ENCODE data around the gene KLHL22. TPM values are rescaled to one million over a fixed set of nuclear protein-coding genes. Genes with fewer than 3 reads are reported as not detected.
A peak's percentile ranks its signal among the peaks of the same experiment; 100 is the strongest.

Gene KLHL22
- total RNA-seq, 2 donors from 2014 or later: 24.0 to 41.1 TPM

DNA sequence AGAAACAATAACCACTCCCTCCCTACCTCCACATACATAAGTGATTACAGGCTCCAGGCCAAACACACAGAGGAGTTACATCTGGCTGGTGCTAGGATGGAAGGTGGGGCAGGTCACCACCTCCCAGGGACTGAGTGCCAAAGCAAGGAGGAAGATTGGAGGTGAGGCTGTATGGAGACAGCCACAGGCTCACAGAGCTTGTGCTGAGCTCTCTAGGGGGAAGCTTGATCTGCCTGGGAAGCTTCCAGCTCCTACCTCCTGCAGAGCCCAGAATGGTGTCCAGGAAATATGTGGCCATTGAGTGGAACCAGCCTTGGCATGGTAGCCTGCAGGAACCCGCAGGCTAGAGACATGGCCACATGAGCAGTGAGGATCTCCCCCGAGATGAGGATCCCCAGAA, 8.2 kb upstream of the KLHL22 start:
- no peak for DNase-seq (ENCODE audit: low spot score)
- ATAC-seq (ENCODE audit: insufficient number of reproducible peaks, low FRiP score, low read depth): no peak
- H3K27me3 ChIP-seq (replicated peaks; ENCODE audit: insufficient read depth): no peaks in the 10 kb centered on the region
- no peaks in the 10 kb centered on the region for H3K9me3 ChIP-seq
- H3K4me1 ChIP-seq (ENCODE audit: control insufficient read depth in 1 of 2, low read depth in 2 of 2): peaks cover 1 to 15% of the 10 kb centered on the region in 2 donors
- no peaks in the 10 kb centered on the region for H3K36me3 ChIP-seq
- TF ChIP-seq, protein P1, sequence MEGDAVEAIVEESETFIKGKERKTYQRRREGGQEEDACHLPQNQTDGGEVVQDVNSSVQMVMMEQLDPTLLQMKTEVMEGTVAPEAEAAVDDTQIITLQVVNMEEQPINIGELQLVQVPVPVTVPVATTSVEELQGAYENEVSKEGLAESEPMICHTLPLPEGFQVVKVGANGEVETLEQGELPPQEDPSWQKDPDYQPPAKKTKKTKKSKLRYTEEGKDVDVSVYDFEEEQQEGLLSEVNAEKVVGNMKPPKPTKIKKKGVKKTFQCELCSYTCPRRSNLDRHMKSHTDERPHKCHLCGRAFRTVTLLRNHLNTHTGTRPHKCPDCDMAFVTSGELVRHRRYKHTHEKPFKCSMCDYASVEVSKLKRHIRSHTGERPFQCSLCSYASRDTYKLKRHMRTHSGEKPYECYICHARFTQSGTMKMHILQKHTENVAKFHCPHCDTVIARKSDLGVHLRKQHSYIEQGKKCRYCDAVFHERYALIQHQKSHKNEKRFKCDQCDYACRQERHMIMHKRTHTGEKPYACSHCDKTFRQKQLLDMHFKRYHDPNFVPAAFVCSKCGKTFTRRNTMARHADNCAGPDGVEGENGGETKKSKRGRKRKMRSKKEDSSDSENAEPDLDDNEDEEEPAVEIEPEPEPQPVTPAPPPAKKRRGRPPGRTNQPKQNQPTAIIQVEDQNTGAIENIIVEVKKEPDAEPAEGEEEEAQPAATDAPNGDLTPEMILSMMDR (IDR thresholded peaks at IDR 0.05): no peak
- no peak overlapping the region for H3K27ac ChIP-seq
- no peak overlapping the region for H3K4me3 ChIP-seq

DNA sequence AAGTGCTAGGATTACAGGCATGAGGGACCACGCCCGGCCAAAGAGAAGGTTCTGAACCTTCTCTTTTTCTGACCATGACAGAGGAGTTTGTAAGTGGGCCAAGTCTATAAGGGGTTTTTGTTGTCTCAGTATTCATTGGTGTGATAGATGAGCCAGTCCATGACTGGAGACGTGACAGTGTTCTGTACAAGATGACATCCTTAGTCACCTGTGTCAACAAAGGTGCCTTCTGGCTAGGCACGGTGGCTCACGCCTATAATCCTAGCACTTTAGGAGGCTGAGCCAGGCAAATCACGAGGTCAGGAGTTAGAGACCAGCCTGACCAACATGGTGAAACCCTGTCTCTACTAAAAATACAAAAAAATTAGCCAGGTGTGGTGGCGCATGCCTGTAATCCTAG, 4.2 kb upstream of the KLHL22 start:
- H3K4me3 ChIP-seq: no peak overlapping the region
- H3K9me3 ChIP-seq: no peaks in the 10 kb centered on the region
- ATAC-seq (ENCODE audit: insufficient number of reproducible peaks, low FRiP score, low read depth) (no peak), DNase-seq (ENCODE audit: low spot score) (no peak)
- no peak overlapping the region for H3K27ac ChIP-seq
- no peaks in the 10 kb centered on the region for H3K36me3 ChIP-seq
- H3K27me3 ChIP-seq (replicated peaks; ENCODE audit: insufficient read depth): no peaks in the 10 kb centered on the region
- peaks cover 5 to 13% of the 10 kb centered on the region in 2 donors for H3K4me1 ChIP-seq (ENCODE audit: control insufficient read depth in 1 of 2, low read depth in 2 of 2)
- TF ChIP-seq, protein P1 (IDR thresholded peaks at IDR 0.05): no peak

DNA sequence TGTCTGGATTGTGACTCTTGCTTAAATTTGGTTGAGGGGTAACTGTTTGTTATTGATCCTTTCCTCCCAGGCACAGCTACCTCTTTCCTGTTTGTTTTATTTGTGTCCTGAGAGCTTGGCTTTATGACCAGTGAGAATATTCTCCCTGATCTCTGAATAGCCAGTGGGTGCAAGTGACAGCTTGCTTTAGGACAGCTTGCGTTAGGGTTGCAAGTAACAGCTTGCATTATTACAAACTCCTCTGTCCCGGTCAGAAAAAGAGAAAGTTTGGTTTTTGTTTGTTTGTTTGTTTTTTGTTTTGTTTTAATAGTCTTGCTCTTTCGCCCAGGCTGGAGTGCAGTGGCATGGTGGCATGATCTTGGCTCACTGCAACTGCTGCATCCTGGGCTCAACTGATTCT, 3.3 kb upstream of the KLHL22 start:
- DNase-seq (ENCODE audit: low spot score) (no peak), ATAC-seq (ENCODE audit: insufficient number of reproducible peaks, low FRiP score, low read depth) (no peak)
- Histone ChIP-seq H3K9me3 (no peaks in the 10 kb centered on the region), H3K4me3 (no peak overlapping the region), H3K36me3 (no peaks in the 10 kb centered on the region), H3K4me1 (ENCODE audit: control insufficient read depth in 1 of 2, low read depth in 2 of 2) (peaks cover 11 to 21% of the 10 kb centered on the region in 2 donors), H3K27ac (no peak overlapping the region), H3K27me3 (replicated peaks; ENCODE audit: insufficient read depth) (no peaks in the 10 kb centered on the region)
- TF ChIP-seq, protein P1 (IDR thresholded peaks at IDR 0.05): no peak

DNA sequence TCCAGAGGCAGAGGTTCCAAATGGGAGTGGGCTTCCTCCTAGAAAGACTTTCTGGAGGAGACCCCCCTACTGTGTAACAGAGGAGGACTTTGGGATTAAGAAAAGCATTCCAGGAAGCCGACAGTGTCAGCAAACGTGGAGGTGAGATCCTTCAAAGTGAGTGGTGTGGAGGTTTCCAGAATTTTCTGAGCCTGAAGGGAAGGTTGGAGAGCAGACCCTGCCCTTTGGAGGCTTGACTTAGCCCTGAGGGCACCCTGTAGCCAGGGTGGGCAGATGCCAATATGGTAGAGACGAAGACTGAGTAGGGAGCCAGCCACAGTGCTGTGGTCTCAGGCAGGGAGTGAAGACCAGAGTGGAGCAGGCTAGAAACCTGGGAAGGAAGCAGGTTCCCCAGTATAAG, 1.8 kb upstream of the KLHL22 start:
- Histone ChIP-seq H3K9me3 (no peaks in the 10 kb centered on the region), H3K4me1 (ENCODE audit: control insufficient read depth in 1 of 2, low read depth in 2 of 2) (peaks cover 11 to 25% of the 10 kb centered on the region in 2 donors), H3K36me3 (no peaks in the 10 kb centered on the region), H3K27me3 (replicated peaks; ENCODE audit: insufficient read depth) (no peaks in the 10 kb centered on the region), H3K27ac (no peak overlapping the region), H3K4me3 (no peak overlapping the region)
- ATAC-seq (ENCODE audit: insufficient number of reproducible peaks, low FRiP score, low read depth) (no peak), DNase-seq (ENCODE audit: low spot score) (no peak)
- TF ChIP-seq, protein P1 (IDR thresholded peaks at IDR 0.05): no peak

DNA sequence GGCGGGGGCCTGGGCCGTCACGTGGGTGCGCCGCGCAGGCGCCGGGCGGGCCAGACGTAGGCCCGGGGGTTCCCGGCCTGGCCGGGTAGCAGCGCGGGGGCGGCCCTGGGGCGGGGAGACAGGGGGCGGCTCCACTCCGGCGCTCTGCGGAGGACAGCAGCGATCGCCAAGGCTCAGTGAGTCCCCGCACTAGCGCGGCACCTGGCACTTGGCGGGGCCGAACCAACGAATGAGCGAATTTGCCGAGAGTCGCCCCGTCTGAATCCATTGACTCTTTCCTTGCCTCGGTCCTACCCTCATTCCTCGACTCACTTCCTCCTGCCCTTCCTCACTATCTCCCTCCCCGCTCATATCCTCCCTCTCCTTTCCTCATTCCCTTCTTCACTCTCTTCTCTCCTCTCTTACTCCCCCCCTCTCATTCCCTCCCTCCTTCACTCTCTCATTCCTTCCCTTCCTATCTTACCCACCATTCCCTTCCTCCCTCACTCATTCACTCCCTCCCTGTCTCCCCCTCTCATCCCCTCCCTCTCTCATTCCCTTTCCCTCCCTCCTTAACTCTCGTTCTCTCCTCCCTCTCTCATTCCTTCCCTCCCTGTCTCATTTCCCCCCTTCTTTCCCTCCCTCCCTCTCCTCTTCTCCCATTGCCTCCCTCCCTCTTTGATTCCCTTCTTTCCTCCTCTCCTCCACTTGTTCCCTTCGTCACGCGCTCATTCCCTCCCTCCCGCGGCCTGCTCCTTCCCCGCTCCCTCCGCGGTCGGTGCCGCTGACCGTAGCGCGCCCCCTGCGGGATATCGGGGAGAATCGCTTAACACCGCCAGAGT, 476 bp upstream of the KLHL22 start:
- Histone ChIP-seq H3K9me3 (no peaks in the 10 kb centered on the region), H3K36me3 (no peaks in the 10 kb centered on the region), H3K4me3 (peak overlapping the region; percentile 93), H3K27me3 (replicated peaks; ENCODE audit: insufficient read depth) (no peaks in the 10 kb centered on the region), H3K4me1 (ENCODE audit: control insufficient read depth in 1 of 2, low read depth in 2 of 2) (peaks cover 11 to 25% of the 10 kb centered on the region in 2 donors), H3K27ac (peak overlapping the region; percentile 94 to 96)
- DNase-seq (ENCODE audit: low spot score): peak; percentile 60
- ATAC-seq (ENCODE audit: insufficient number of reproducible peaks, low FRiP score, low read depth): peak; percentile 77
- TF ChIP-seq, protein P1 (IDR thresholded peaks at IDR 0.05): peak; percentile 82

Measured in thoracic aorta (tissue), 2 donors.